Measurements from ENCODE around the gene IGFBP6. TPM values are rescaled to one million over a fixed set of nuclear protein-coding genes. Genes with fewer than 3 reads are reported as not detected.

IGFBP6 gene, protein sequence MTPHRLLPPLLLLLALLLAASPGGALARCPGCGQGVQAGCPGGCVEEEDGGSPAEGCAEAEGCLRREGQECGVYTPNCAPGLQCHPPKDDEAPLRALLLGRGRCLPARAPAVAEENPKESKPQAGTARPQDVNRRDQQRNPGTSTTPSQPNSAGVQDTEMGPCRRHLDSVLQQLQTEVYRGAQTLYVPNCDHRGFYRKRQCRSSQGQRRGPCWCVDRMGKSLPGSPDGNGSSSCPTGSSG
- total RNA-seq: 21.4 and 33.7 TPM in 2 replicates

DNA sequence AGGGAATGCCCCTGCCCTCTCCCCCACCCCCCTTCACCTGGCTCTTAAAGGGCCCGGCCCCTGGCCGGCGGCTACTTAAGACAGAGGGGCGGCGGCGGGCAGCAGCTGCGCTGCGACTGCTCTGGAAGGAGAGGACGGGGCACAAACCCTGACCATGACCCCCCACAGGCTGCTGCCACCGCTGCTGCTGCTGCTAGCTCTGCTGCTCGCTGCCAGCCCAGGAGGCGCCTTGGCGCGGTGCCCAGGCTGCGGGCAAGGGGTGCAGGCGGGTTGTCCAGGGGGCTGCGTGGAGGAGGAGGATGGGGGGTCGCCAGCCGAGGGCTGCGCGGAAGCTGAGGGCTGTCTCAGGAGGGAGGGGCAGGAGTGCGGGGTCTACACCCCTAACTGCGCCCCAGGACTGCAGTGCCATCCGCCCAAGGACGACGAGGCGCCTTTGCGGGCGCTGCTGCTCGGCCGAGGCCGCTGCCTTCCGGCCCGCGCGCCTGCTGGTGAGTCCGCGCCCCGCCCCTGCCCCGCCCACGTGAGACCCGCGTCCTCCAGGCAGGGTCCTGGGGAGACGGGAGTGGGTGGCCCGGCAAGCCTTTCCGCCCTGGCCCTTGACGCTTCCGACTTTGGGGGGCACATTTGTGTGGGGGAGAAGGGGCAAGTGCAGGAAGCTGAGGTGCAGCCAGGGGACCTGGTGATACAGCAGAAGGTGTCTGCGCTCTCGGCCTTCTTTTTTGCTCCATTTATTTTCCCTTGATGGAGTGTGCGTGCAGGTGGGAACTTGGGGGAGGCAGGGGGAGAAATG lies at the start of gene IGFBP6:
Gene IGFBP6 (plus strand): TSS at position 104 of the 790 bp plus-strand sequence. CDS start 51 bp downstream, at position 155.
- TF ChIP-seq, protein P1, sequence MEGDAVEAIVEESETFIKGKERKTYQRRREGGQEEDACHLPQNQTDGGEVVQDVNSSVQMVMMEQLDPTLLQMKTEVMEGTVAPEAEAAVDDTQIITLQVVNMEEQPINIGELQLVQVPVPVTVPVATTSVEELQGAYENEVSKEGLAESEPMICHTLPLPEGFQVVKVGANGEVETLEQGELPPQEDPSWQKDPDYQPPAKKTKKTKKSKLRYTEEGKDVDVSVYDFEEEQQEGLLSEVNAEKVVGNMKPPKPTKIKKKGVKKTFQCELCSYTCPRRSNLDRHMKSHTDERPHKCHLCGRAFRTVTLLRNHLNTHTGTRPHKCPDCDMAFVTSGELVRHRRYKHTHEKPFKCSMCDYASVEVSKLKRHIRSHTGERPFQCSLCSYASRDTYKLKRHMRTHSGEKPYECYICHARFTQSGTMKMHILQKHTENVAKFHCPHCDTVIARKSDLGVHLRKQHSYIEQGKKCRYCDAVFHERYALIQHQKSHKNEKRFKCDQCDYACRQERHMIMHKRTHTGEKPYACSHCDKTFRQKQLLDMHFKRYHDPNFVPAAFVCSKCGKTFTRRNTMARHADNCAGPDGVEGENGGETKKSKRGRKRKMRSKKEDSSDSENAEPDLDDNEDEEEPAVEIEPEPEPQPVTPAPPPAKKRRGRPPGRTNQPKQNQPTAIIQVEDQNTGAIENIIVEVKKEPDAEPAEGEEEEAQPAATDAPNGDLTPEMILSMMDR (IDR thresholded peaks at IDR 0.05; ENCODE audit: insufficient read depth, low read length, poor library complexity, severe bottlenecking): no peak
- DNase-seq (ENCODE audit: low read depth): no peak

GRCh38 chr12:53048033-53048779 lies 49.3 kb upstream of the IGFBP6 start:
- H3K4me3 ChIP-seq (ENCODE audit: low read depth, low read length): no peak overlapping the region
- H3K36me3 ChIP-seq (ENCODE audit: control insufficient read depth, insufficient read depth, low read length): no peaks in the 10 kb centered on the region
- H3K27me3 ChIP-seq (ENCODE audit: control insufficient read depth, insufficient read depth, low read length): no peaks in the 10 kb centered on the region
- TF ChIP-seq, protein P1 (IDR thresholded peaks at IDR 0.05; ENCODE audit: insufficient read depth, low read length, poor library complexity, severe bottlenecking): peak; percentile 21
- no peak for DNase-seq (ENCODE audit: low read depth)

More for the DNA sequence above, at the start of gene IGFBP6:
- H3K27me3 ChIP-seq (ENCODE audit: control insufficient read depth, insufficient read depth, low read length): no peaks in the 10 kb centered on the region
- no peaks in the 10 kb centered on the region for H3K36me3 ChIP-seq (ENCODE audit: control insufficient read depth, insufficient read depth, low read length)
- H3K4me3 ChIP-seq (ENCODE audit: low read depth, low read length): peak within 1 kb of the TSS; percentile 63

DNA sequence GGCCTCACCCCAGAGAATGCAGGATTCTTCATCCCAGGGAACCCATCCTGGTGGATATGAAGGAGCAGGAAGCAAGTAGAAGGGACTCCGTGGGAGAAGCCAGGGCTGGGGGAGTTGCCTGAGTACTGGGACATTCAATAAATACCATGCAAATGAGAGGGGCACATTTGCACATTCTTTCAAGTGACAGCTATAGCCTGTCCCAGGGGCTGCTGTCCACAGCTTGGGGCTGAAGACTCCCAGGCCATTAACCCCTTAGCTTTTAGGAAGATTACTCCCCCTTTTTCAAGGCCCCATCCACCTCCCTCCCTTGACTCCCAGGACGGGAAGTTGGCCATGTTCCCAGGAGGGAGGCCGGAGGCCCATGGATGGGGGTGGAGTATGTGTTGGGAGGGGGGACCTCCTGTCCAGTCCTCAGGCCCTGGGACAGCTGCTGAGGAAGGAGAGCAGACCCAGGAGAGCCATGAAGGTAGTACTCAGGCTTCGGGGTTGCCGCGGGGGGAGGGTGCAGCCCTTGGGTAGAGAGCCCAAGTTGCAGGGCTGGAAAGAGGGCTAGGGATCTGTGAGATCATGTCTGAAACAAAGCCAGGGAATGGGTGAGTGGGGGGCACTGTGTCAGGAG lies 48.6 kb upstream of the IGFBP6 start:
- TF ChIP-seq, protein P1 (IDR thresholded peaks at IDR 0.05; ENCODE audit: insufficient read depth, low read length, poor library complexity, severe bottlenecking): no peak
- Histone ChIP-seq H3K36me3 (ENCODE audit: control insufficient read depth, insufficient read depth, low read length) (no peaks in the 10 kb centered on the region), H3K4me3 (ENCODE audit: low read depth, low read length) (peak overlapping the region; percentile 32), H3K27me3 (ENCODE audit: control insufficient read depth, insufficient read depth, low read length) (no peaks in the 10 kb centered on the region)
- DNase-seq (ENCODE audit: low read depth): no peak

- TF ChIP-seq, protein P1 (IDR thresholded peaks at IDR 0.05; ENCODE audit: insufficient read depth, low read length, poor library complexity, severe bottlenecking): no peak
- no peak for DNase-seq (ENCODE audit: low read depth)
- H3K27me3 ChIP-seq (ENCODE audit: control insufficient read depth, insufficient read depth, low read length): no peaks in the 10 kb centered on the region
- H3K36me3 ChIP-seq (ENCODE audit: control insufficient read depth, insufficient read depth, low read length): no peaks in the 10 kb centered on the region
- peak within 1 kb of the TSS; percentile 32 for H3K4me3 ChIP-seq (ENCODE audit: low read depth, low read length)
These were observed 47.7 kb upstream of the IGFBP6 start, which contains the start of gene TNS2 for GRCh38 chr12:53049571-53050318. Gene TNS2 (plus strand): TSS chr12:53050065. CDS start chr12:53050186, 121 bp downstream.

- Histone ChIP-seq H3K4me3 (ENCODE audit: low read depth, low read length) (peak overlapping the region; percentile 32), H3K27me3 (ENCODE audit: control insufficient read depth, insufficient read depth, low read length) (no peaks in the 10 kb centered on the region), H3K36me3 (ENCODE audit: control insufficient read depth, insufficient read depth, low read length) (no peaks in the 10 kb centered on the region)
- TF ChIP-seq, protein P1 (IDR thresholded peaks at IDR 0.05; ENCODE audit: insufficient read depth, low read length, poor library complexity, severe bottlenecking): no peak
- DNase-seq (ENCODE audit: low read depth): no peak
These were observed 46.9 kb upstream of the IGFBP6 start for GRCh38 chr12:53050426-53051057.
